A549 treated with CORT108297 at 1 μM for 4 hours (cell line): Measurements from ENCODE around the gene CORO2B. TPM values are rescaled to one million over a fixed set of nuclear protein-coding genes. Genes with fewer than 3 reads are reported as not detected.

Source experiments
- total RNA-seq: library from RNA; stranded (reverse); fragments of 200-300 nt; extraction: Qiagen RNA extraction; gene quantifications from 5 replicates; pipeline ENCODE4 v1.2.3, GENCODE V29; 2022

The CORO2B gene
- total RNA-seq: 2.6 to 3.8 TPM (median 3.2 TPM) in 5 replicates

DNA sequence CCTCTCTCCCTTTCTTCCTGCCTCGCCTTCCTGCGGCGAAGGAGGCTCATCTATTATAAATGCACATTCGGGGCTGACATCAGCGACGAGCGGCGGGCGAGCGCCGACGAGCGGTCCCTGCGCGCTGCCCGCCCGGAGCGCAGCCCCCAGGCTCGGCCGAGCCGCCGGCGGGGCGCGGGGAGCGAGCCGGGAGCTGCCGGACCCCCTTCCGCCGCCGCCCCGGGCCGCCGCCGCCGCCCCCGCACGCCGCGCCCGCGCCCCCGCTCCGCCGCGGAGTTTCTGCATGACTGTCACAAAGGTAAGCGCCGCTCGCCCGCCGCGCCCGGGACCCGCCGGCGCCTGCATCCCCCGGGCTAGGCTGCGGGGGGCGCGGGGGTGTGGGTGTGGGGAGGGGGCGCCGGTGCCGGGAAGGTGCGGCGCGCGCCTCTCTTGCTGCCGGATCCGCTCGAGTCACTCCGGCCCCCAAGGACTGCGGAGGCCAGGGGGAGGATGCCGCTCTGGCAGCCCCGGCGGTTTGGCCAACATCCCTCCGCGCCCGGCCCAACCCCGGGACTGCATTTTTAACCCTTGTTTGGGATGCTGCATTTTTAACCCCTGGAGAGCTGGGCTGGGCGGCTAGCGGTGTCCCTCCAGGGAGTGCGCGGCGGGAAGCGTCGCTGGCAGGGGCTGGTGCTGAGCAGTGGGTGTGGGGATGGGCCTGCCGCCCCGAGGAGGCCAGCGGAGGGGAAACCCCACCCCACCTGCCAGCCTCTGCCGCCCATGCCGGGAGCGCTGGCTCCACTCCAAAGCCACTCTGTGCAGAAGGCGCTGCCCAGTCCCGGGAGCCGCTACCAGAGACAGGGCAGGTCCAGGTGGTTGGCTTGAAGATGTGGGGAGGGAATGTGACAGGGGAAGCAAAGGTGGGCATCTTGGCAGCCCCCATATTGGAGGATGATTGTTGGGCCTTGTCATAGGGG lies at the start of gene CORO2B:
Gene CORO2B, plus strand, starts transcription at position 14 of the 956 bp plus-strand sequence. Its CDS starts 270 bp downstream, at position 284.

Other genes starting within 250 kb of the CORO2B start
- gene ITGA11, start 146.8 kb upstream of the CORO2B start, total RNA-seq: 2.4 to 7.8 TPM (median 5.0 TPM) in 5 replicates
- 251 to 345 TPM (median 259 TPM) in 5 replicates for gene ANP32A, start 241.9 kb downstream of the CORO2B start, total RNA-seq